DMS153 (cell line): ENCODE data around the gene MAGI2.

Experiments
- DNase-seq: peaks from one replicate; lab custom pipeline; 2025; lab: John Stamatoyannopoulos, UW

MAGI2 gene

DNA sequence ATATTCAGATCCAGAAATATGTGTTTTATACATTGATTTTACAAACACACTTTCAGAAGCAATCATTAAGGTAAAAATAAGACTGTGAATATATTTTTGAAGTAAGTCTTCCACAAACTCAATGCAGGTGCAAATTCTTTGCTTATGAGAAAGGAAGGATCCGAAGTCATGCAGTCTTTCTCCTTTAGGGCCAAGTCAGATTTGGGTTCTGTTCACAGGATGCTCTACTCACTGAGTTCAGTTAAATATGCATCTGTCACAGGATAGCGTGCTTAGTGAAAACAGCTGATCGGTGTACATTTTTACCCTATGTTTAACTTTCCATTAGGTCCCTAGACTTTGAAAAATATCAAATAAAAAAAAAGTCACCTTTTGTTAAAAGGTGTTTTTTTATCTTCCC, 1046.4 kb downstream of the MAGI2 start:
- DNase-seq = no peak

DNA sequence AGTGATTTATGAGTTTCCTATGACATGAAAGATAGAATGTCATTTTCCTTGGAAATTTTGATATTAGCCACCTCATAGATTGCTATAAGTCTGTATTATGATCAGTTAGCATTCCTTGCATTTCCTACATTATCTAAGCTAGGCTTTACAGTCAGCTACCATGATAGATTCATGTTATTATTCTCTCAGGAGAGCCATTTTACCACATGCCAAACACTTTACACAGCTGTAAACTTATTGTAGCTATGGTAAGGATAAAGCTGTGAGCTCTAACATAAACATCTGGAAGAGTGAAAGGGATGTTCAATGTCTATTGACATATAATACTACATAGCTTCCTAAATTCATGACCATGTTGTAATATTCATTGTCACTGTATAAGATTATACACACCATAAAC, 1046.9 kb downstream of the MAGI2 start:
- DNase-seq = no peak

DNA sequence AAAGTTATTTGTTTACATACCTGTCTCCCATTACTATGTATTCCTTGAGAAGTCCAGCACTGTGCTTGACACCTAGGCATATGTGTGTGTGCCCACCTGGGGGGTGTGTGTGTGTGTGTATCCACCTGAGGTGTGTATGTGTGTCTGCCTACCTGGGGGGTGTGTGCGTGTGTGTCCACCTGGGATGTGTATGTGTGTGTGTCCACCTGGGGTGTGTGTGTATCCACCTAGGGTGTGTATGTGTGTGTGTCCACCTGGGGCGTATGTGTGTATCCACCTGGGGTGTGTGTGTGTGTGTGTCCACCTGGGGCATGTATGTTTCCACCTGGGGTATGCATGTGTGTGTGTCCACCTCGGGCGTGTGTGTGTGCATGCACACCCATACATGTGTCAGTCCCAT, 1051.4 kb downstream of the MAGI2 start:
- no peak for DNase-seq

DNA sequence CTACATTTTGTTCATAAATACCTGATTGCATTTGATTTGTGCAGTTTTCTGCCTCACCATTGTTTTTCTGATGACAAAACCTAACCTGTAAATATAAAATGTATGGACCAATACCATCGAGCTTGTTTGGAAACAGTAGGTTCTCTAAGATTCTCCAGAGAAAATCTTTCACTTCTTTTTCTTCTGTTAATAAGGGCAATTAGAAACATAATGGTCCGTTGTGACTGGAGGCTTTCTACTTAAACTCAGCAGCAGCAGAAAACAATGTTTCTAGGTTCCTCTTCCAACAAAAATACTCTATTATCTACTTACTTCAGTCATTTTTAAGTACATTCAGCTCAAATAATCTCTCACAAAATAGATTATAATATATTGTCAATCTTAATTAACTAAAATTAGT, 1053.4 kb downstream of the MAGI2 start:
- no peak for DNase-seq

DNA sequence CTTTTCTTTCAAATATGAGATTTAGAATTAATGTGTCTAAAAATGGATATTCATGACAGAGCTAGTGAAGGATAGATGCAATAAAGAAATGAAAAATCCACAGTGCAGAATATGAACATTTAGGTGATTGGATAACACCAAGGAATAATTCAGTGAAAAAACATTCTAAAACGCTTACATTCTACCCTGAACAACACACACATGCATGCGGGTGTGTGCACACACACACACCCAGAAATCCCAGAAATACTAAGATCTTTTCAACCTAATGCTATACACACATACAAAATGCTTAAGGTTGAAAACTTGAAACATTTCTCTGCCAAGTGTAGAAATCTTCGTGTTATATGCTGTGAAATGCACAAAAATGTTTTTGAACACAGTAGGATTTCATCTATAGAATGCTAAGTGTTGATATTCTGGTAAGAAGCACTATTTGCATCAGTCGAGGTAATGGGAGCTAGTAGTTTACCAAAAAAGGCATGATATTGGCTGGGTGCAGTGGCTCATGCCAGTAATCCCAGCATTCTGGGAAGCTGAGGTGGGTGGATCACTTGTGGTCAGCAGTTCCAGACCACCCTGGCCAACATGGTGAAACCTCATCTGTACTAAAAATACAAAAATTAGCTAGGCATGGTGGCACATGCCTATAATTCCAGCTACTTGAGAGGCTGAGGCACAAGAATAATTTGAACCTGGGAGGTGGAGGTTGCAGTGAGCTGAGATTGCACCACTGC, 1054.3 kb downstream of the MAGI2 start:
- DNase-seq = no peak

DNA sequence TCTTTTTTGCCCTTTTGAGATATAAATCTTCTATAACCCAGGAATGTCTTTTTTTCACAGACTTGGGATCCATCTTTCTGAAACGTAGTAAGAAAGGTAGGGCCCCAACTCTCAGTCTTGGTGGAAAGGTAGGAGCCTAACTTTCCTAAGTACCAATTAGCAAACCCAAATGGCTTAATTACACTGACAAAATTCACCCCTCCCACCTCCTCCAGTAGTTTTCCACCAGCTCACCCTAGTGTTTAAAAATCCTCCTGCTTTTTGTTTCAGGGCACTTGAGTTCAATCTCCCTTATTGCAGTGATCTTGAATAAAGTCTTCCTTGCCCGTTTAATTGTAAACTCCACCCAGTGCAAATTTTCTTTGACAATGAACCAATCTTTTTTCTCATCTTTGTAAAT, 1054.9 kb downstream of the MAGI2 start:
- no peak for DNase-seq

DNA sequence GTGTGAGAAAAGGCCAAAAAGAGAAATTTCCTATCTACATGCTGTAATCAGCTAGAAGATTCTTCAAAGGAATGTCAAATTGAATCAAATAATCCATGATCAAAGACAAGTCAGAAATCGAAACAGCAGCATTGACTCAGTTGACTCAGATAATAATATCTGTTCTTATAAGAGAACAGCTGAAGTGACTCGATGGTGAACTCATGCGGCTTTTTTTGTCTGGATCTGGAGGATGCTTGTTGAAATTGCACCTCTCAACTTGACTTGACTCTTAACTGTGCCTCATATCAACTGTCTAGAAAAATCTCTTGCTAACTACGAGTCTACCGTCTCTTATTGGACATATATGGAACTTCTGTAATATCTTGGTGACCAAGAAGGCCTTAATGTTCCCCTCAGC, 1055.4 kb downstream of the MAGI2 start:
- DNase-seq = no peak

DNA sequence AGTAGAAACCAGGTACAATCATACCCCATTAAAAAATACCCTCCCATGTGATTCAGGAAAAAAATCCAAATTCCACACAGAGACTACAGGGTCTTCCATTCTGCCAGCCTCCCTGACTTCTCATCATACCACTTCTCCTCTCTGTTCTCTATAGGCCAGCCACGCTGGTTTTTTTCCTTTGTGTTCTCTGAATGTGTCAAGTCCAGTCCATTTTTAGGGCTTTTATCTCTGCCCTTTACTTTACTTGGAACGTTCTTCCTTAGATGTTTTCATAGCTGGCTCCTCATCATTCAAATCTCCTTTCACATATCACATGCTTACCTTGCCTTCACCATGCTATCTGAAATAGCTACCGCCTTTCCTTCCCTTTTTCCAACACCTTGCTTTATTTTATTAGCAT, 1057.3 kb downstream of the MAGI2 start:
- no peak for DNase-seq

DNA sequence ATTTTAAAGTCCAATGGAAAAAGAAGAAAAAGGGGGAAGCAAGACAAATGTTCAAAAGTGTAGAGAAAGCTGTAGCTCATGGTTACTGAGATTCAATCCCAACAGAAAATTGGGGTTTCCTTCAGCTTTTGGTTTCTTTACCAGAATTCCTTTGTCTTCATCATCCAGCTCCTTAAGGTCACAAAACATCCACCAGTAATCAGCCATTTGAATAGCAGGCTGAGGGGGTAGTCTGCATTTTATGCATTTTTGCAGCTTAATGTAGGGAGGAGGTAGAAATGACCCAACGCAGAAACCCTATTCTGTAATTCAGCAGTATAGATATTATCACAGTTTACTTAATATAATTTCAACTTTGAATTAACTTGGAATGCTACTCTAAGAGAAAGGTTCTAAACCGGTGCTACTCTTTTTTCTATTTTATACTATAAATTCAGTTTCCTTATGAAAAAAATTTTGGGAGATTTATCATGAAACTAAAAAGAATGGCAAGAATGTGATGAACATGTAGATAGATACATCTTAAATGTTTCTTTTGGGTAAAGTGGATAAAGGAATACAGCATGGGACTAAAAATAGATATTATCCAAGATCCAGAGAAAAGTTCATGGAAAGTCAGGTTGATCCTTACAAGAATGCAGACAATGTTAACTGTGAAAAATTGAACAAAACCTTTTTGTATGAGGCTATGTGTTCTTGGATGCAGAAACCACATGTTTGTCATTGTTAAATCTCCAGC, 1058.0 kb downstream of the MAGI2 start:
- DNase-seq = no peak

DNA sequence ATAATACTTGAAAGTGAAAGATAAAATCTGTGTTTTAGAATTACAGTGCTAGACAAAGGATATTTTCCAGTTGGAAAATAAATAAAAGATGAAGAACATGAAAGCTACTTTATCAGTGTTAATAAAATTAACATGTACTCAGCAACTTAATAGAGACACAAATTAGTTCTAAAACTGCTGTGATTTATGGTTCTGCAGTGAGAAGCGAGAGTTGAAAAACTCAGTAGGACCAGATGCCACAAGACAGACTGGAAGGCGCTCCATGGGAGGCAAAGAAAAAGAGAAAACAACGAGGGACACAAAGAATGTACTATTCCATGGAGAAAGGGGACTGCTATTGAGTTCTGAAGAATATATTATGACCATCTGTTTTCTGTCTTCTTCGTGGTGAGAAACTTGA, 1064.4 kb downstream of the MAGI2 start:
- DNase-seq = no peak

DNA sequence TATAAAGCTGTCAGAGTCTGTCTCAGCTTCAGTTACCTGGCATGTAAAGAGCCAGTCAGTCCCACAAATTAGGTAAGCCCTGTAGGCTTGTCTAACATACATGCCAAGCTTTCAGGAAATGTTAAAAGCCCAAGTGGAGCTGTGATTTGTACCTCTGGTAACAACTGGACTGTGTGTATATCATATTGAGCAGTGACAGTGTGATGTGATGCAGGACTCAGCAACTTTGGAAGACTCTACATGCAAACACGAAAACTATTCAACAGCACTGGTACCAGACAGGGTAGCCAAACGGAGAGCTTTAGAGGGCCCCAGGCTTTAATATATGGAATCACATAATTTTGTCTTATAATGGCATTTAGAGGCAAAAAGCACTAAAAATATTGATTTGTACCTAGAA, 1066.9 kb downstream of the MAGI2 start:
- DNase-seq = no peak

DNA sequence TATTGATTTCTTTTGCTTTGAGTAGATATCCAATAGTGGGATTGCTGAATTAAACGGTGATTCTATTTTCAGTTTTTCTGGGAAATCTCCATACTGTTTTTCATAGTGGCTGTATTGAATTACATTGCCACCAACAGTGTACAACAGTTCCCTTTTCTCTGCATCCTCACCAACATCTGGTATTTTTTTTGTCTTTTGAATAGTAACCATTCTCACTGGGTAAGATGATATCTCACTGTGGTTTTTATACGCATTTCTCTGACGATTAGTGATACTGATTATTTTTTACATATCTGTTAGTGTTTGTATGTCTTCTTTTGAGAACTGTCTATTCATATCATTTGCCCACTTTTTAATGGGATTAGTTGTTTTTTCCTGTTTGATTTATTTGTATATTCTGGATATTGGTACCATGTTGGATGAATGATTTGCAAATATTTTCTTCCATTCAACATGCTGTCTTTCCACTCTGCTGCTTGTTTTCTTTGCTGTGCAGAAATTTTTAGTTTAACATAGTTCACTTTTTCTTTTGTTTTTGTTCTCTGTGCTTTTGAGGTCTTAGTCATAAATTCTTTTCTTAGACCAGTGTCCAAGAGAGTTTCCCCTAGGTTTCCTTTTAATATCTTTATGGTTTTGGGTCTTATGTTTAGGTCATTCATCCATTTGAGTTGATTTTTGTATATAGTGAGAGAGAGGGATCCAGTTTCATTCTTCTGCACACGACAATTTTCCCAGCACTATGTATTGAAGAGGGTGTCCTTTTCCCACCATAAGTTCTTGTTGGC, 1070.2 kb downstream of the MAGI2 start:
- DNase-seq = no peak

DNA sequence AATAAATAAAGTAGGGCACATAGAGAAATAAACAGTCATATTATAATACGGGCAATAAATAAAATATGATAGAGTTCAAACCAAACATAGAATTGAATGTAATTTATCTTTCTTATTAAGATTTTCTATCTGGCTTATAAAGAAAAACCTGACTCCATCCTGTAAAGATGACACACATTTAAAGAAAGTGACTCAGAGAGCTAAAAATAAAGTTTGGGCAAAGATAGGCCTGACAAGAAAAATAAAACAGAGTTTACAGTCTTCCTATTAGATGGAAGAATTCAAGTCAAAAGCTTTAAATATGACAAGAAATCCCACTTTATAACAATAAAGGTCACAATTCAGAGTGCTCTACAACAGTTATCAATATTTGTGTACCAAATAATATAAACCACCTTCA, 1074.3 kb downstream of the MAGI2 start:
- no peak for DNase-seq

DNA sequence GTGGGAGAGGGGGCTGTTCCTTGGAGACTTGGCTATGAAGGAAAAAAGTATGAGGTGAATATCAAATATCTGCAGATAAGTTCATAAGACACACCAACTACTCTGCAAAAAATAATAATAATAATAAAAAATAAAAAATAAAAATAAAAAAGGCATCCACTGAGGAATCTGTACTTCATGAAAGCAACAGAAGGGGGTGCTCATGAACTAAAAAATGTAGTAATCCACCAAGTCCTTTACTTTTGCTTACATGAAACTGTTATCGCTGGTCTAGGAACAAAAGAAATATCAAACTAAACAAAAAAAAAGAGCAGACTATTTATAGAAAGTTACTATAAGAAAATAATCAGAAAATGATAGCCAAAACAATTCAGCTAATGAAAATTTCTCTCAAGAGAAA, 1075.9 kb downstream of the MAGI2 start:
- no peak for DNase-seq

DNA sequence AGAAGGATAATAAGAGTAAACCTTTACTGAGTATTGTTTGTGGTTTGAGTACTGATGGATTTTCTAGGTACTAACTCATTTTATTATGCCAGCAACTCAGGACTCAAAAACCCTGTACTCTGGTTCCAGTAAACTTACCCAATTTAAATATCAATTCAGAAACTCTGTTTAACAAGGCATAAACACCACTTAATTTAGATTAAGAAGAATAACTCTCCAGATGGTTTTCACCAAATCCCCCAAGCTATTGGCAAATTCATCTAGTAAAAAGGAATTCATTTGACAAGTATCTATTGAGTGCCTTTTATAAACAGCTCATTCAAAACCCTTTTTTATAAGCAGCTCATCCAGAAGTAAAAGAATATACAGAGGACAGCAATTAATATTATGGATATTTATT, 1082.5 kb downstream of the MAGI2 start:
- DNase-seq = no peak

DNA sequence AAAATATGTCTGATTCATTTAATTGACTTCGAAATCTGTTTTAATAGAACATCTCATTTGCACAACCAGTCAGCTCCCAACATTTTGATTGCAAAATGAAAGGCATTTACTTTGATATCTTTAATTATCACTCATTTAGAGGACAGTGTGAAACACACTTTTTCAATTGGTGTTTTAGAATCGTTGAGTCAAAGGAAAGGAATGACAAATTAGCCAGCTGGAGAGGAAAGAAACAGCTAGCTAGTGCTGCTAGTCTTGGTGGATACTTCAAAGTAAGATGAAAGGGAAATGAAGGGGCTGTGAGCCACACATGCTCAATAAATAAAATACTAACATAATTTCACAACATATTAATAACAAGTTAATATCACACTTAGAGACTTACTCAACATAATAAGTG, 1084.7 kb downstream of the MAGI2 start:
- no peak for DNase-seq

DNA sequence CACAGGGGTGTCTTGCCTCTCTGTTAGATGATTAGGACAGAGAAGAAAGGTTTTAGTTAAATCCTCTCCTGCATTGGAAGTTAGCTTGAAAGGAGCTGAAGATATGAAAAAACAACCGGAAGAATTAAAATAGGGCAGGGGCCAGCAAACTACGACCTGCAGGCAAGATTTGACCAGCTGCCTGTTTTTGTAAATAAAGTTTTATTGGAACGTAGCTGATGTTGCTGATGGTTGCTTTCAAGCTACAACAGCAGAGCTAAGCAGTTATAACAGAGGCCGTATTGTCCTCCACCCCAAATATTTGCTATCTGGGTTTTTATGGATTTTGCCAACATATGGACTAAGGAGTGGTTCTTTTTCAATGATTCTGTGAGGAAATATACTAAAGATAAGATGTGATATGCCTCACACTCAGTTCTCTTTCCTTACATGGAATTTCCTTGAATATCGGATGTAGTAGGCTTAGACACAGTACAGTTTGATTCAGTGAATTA, 1086.1 kb downstream of the MAGI2 start:
- no peak for DNase-seq

DNA sequence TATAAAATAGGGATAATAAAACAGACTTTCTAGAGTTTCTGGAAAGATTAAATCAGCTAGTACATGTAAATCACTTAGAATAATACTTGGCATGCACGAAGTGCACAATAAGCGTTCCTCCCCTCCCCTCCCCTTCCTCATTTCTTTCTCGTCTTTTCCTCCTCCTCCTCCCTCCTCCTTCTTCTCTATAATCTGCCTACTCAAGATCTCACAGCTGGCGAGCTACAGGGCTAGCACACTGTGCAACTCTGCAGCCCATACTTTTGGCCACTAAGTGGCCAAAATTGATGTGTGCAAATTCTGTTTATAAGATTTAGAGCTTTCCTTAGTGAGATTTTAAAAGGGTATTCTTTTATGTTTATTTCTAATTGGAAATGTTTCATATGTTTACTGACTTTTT, 1089.6 kb downstream of the MAGI2 start:
- DNase-seq = no peak

DNA sequence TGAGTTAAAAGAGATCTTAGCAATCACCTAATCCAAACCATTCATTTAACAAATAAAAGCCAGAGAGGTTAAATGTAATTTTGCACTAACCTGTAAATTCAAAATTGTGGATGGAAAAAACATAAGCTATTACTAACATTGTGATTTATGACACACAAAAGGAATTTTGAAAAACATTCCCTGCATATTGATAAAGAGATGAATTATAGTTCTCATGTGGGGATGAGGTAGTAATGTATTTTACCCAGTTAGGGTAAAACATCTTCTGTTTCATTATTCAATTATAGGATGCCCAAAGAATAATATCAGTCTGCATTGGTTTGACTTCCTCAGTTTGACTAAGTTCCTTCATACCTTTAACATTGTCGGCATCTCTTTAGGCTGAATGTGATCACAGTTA, 1093.6 kb downstream of the MAGI2 start:
- no peak for DNase-seq

DNA sequence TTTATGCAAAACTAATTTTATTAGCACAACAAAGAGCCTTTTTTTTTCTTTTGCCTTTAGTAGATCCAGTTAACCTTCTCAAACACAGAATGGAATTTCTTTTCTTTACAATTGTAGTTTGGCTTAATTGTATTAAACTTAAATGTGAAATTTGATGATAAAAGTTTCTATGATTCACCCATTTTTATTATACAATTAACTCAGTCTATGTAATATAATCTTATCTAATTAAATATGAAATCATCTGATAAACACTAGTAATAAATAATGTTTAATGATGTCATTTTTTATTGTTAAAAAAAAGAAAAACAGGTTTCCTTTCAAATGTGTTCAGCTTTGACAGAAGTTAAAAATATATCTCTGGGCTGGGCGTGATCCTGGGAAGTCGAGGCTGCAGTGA, 1095.8 kb downstream of the MAGI2 start:
- no peak for DNase-seq

DNA sequence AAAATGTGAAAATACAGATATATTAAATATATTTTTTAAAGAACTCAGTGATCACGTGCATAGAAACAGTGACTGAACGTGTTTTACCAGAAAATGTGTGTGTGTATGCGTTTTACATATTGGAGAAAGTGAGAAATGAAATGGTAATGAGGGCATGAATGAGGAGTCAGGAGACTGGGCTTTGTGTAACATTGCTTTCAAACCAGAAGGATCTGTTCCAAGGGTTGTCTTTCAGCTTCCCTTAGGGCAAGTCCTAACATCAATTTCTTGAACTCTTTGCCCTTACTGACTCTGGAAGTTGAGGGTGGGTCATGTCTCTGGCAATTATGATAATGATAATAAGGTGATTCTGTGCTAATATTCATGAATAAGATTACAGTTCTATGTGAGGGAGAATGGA, 1097.6 kb downstream of the MAGI2 start:
- DNase-seq = no peak

DNA sequence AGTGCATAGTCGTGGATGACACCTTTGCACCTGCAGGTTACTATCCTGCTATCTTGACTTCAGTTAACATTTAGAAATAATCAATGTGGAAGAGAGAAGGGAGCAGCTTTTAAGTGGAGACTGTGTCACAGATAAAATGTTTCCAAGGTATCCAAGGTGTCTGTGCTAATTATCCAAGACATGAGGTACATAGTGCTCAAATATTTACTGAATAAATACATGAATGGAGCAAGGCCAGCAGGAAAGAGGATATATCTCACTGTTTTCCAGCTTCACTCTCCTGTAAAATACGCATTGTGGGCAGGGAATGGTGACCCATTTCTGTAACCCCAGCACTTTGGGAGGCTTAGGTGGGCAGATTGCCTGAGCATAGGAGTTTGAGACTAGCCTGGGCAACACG, 1102.5 kb downstream of the MAGI2 start:
- no peak for DNase-seq

DNA sequence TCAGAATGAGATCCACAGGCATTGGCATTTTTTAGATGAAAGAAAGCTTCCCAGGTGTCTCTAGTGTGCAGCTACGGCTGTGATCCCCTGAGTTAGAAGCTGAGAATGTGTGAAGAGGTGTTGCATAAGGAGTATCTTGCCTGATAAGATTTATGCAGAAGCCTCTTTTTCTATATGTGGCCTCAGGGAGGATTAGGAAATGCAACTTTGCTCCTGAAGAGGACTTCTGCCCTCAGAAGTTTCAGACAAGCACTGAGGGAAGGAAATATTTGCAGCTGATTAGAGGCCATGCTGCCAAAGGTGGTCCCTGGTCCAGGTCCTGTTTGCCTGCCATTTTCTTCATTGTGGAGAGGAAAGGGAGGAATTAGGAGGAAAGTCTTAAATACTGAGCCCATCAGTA, 1103.1 kb downstream of the MAGI2 start:
- no peak for DNase-seq
